ENCODE results near the gene LRRC45.
"Not testable (repeated sequence)": the region's sequence is repeated elsewhere in the genome, so short reads cannot be mapped to it uniquely, and the experiment has no call there.

Gene LRRC45

GRCh38 chr17:82022981-82023446, at the start of gene LRRC45:
TSS of gene LRRC45 (plus strand) at chr17:82023305. CDS start at chr17:82023644, 339 bp downstream.
- DNase-seq (ENCODE audit: low read depth): peak; percentile 100

- DNase-seq (ENCODE audit: low read depth): no peak
Observed at GRCh38 chr17:81973432-81973831, 49.7 kb upstream of the LRRC45 start.

DNA sequence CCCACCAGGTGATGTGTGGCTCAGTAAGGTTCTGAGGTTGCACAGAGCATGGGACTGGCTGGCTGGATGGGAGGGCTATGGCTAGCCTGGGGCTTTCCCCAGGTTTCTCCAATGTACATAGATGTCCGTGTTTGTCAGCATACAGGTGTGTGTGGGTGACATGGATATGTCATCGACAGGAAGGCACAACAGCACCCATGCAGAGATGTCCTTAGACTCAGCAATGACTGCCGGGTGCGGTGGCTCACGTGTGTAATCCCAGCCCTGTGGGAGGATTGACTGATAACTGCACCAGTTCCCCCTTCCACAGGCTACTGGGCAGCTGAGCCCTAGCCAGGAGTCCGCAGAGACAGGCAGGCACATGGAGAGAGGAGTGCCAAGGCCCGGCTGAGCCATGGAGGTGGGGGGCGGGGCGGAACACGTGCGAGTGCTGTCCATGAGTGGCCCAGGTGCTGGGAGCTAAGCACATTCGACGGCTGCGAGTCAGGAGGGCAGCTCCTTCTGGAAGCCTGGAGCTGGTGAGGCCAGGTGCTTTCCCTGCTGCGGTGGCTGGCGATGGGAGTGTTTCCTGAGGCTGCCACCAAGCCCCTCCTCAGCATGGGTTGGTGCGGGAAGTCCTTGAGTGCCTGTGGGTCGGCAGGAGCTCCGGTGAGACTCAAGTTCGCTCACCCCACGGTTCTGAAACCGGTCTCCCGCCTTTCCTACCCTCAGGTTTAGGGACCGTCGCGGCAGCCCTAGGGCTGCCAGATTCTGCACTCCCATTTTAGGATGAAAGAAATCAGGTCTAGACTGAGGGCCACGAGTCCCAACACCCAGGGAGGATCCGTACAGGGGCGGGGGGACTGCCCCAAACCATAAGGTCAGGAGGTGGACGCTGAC, 46.5 kb upstream of the LRRC45 start:
- peak; percentile 17 for DNase-seq (ENCODE audit: low read depth)

DNA sequence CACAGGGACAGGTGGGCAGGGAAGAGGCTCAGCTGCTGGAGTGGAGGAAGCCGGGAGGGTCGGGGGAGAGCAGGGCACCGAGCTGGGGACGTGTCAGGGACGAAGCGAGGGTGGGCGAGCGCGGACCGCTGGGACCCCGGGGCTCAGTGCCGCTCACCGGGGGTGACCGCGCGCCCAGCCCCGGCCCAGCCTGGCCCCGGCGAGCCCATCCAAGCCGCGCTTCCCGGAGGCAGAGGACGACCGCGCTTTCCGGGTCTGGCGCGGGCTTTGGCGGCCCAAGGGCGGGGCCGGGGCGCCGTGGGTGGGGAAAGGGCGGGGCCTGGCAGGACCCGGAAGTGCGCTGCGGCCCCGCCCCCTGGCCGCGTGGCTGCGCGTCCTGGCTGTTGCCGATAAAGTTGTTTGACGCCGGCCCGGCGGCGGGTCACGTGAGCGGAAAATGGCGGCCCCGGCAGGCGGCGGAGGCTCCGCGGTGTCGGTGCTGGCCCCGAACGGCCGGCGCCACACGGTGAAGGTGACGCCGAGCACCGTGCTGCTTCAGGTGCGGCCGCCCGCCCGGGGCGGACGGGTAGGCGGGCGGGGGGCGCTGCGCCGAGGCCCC, 45.8 kb upstream of the LRRC45 start, which contains the start of gene ASPSCR1:
Gene ASPSCR1 (plus strand): TSS at position 419 of the 598 bp plus-strand sequence. CDS start 18 bp downstream, at position 437.
- peak; percentile 85 for DNase-seq (ENCODE audit: low read depth)

DNA sequence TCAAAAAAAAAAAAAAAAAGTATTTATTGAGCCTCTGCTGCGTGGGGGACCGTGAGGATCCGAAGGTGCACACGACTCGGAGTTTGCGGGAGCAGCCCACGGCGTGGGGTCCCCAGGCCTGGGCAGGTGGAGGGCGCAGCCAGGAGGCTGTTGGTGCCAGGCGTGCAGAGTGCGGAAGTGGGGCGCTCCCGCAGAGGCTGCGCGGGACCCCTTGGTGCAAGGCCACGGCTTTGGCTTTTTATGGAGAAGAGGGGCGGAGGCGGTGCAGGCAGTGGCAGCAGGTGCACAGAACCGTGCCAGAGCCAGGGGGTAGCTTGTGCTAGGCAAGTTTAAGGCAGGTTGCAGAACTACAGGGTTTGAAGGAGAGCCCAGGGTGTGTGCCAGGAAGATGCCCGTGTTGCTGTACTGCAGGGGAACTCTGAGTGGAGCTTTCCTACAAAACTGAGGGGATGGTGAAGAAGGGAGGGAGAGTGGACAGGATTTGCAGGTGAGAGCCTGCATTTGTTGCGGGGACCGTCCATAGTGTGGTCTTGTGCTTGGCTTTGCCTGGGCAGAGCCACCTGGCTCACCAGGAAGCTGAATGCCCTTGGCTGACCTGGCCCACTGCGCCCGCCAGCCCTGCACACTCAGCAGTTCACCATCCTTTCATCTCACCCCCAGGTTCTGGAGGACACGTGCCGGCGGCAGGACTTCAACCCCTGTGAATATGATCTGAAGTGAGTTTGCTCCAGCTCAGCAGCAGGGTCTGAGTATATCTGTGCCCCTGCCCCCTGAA, 44.4 kb upstream of the LRRC45 start:
- no peak for DNase-seq (ENCODE audit: low read depth)

DNA sequence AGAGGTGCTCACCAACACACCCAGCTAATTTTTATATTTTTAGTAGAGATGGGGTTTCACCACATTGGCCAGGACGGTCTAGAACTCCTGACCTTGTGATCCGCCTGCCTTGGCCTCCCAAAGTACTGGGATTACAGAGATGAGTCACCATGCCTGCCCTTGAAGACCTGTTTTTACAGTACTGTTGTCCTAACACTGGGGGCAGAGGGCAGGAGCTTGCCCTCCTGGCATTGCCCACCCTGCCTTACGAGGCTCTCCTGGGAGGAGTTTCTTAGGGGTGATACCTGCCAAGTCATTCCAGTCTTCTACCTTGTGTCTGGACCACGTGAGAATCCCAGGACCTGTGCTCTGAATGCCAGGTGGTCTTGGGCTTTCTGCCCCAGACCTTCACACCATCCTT, 43.0 kb upstream of the LRRC45 start:
- DNase-seq (ENCODE audit: low read depth): no peak

- no peak for DNase-seq (ENCODE audit: low read depth)
Observed at GRCh38 chr17:81980707-81981343, 42.3 kb upstream of the LRRC45 start.

- not testable (repeated sequence) for DNase-seq (ENCODE audit: low read depth)
Observed at GRCh38 chr17:81981511-81981910, 41.6 kb upstream of the LRRC45 start.

GRCh38 chr17:81983011-81983638, 40.0 kb upstream of the LRRC45 start:
- no peak for DNase-seq (ENCODE audit: low read depth)

GRCh38 chr17:81983639-81984373, 39.3 kb upstream of the LRRC45 start:
- DNase-seq (ENCODE audit: low read depth): no peak

- DNase-seq (ENCODE audit: low read depth): no peak
Observed at GRCh38 chr17:81984773-81985410, 38.2 kb upstream of the LRRC45 start.

DNA sequence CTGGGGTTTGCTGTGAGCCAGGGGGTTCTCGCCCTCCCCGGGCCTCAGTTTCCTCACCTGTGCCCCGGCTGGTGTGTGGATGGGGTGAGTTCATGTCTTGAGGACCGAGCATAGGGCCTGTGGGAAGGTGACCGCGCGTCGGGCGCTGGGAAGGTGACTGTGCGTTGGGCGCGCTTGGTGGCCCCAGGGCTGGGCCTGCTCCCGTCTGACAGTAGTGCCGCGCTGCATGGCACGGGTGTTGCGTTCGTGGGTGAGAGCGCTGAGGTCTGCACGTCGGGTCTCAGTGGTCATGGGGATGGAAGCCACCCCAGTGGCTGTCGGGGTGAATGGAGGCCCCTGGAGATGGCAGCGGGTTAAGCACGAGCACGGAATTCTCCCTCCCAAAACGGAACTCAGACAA, 36.5 kb upstream of the LRRC45 start:
- DNase-seq (ENCODE audit: low read depth): no peak

DNA sequence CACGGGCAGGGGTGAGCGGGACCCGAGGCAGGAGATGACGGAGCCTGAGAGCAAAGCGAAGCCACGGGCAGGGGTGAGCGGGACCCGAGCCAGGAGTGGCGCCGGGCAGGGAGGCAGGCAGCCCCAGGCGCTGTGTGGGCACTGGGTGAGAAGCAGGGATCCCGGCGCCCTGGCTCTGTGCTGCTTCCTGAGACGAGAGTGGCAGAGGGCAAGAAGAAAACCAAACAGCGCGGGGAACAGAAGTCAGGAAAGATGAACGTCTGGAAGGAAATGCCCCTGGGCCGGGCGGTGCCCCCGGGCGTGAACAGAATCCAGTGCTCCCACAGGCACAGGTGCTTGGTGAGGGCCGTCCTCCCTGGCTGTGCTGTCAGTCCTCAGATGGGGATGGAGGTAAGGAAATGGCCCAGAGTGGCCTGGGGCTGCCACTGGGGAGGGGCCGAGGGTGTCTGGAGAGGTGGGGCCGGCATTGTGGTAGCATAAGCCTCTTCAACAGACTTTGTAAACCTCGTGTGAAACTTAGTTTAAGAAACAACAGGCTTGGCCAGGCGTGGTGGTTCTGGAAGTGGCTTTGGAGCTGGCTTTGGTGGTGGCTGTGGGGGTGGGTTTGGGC, 35.8 kb upstream of the LRRC45 start:
- DNase-seq (ENCODE audit: low read depth): no peak

- no peak for DNase-seq (ENCODE audit: low read depth)
Observed at GRCh38 chr17:81990836-81991683, 32.0 kb upstream of the LRRC45 start.

DNA sequence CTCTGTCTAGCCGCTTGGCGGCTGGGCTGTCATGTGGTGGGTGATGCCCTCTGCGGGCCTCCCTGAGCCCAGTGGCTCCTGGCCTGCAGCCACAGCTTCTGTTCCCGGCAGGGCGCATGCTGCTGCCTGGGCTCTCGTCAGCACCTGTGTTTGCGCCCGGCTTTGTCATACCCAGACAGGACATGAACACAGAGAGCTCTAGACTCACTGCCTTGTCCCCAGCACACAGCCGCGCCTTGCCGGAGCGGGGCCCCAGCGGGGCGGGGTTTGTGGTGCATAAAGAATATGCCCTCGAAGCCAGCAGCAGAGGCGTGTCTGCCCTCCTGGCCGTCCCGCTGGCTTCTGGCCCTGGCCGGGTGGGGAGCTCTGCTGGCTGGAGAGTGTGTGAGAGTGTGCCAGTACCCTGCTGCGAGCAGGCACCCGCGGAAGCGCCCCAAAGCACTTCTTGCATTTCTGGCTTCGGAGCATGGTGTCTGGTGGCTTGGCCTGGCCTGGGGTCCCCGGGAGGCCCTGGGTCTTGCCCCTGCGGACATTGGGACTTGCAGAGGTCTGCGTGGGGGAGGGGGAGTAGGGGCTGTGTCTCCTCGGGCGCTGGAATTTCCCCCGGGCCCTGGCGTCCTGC, 31.3 kb upstream of the LRRC45 start:
- no peak for DNase-seq (ENCODE audit: low read depth)

DNA sequence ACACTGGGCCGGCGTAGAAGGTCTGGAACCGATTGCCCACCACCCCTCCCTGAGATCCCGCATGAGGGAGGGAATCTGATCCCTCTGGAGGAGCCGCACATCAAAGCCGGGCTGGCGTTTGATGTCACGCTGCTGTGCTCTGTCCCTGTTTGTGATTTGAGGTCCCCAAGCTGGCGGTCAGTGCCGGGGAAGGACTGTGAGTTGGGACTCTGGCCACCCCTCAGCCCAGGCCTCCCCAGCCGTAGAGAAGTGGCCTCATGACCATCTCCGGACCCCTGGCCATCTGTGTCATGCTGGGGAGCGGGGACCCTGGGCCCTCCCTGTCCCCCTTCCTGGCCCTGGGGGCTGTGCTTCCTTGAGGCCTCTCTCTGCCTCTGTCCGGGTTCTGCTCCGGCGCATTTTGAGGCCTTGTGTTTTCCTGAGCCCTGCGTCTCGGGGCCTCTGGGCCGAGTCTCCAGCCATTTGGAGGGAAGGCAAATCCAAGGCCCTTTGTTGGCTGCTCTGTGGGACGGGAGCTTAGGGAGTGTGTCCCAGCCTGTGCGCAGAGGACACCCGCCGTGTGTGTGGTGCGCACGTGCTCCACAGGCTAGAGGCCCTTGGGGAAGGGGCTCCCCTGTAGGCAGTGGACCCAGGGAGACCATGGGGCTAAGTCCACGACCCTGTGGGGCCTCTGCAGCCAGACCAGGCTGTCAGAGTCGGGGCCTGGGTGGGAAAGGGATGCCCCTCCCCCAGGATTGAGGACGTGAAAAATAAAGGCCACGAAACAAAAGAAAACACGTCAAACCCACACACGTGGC, 30.6 kb upstream of the LRRC45 start:
- DNase-seq (ENCODE audit: low read depth): no peak

- DNase-seq (ENCODE audit: low read depth): no peak
Observed at GRCh38 chr17:81993729-81994592, 29.1 kb upstream of the LRRC45 start.
